HG03432 (cell line): Measurements from ENCODE around the gene FOXL2.

ENCODE experiments used
- ATAC-seq: cut with Tn5 transposase; IDR thresholded peaks from one replicate; pipeline ENCODE4 v1.9.1; 2021; ENCODE audit warnings: mild to moderate bottlenecking, moderate library complexity; ENCODE audit not compliant: unreplicated experiment

FOXL2 gene

GRCh38 chr3:138898708-138899107 lies 48.2 kb downstream of the FOXL2 start:
- ATAC-seq = no peak

- no peak for ATAC-seq
Measured at GRCh38 chr3:138898301-138898700, 48.6 kb downstream of the FOXL2 start.
